Activated CD4-positive, alpha-beta memory T cell treated with anti-CD3 and anti-CD28 coated beads, Interleukin-2, amount 10 ng/mL, durations not matched to agents 7 days and 5 days (primary cell): Measurements from ENCODE around the gene GAS2L1. TPM values are rescaled to one million over a fixed set of nuclear protein-coding genes. Genes with fewer than 3 reads are reported as not detected.

ENCODE experiments used
- CTCF ChIA-PET: fragments of 350-600 bp; sonication (Branson Sonifier 250); formaldehyde crosslinking; loops from one replicate; lab custom pipeline; 2021; ENCODE audit warnings: antibody characterized with exemption, inconsistent platforms; lab: Charles Lee
- POLR2A ChIA-PET: fragments of 350-600 bp; sonication (Branson Sonifier 250); formaldehyde crosslinking; loops from one replicate; lab custom pipeline; 2021; ENCODE audit warnings: antibody characterized with exemption; lab: Charles Lee
- DNase-seq: peaks from one replicate; pipeline ENCODE4 v3.0.0-alpha.2; 2020
- H3K27ac Mint-ChIP-seq: one replicate; pipeline ENCODE4 v1.8.0; 2021; ENCODE audit warnings: mild to moderate bottlenecking, mixed read lengths
- H3K27me3 Mint-ChIP-seq: one replicate; pipeline ENCODE4 v1.8.0; 2021; ENCODE audit warnings: mixed read lengths
- H3K36me3 Mint-ChIP-seq: one replicate; pipeline ENCODE4 v1.8.0; 2021; ENCODE audit warnings: low read depth, mixed read lengths
- H3K4me1 Mint-ChIP-seq: one replicate; pipeline ENCODE4 v1.8.0; 2021; ENCODE audit warnings: mixed read lengths
- H3K4me3 Mint-ChIP-seq: one replicate; pipeline ENCODE4 v1.8.0; 2021; ENCODE audit warnings: mild to moderate bottlenecking, mixed read lengths
- H3K9me3 Mint-ChIP-seq: one replicate; pipeline ENCODE4 v1.8.0; 2021; ENCODE audit warnings: mixed read lengths
- total RNA-seq, 2 experiments: library from RNA; stranded (reverse); gene quantifications; one replicate each; pipeline ENCODE4 v1.2.3, GENCODE V29; 2021

Gene GAS2L1
- total RNA-seq, 2 experiments from 2014 or later: 22.5 to 23.4 TPM

DNA sequence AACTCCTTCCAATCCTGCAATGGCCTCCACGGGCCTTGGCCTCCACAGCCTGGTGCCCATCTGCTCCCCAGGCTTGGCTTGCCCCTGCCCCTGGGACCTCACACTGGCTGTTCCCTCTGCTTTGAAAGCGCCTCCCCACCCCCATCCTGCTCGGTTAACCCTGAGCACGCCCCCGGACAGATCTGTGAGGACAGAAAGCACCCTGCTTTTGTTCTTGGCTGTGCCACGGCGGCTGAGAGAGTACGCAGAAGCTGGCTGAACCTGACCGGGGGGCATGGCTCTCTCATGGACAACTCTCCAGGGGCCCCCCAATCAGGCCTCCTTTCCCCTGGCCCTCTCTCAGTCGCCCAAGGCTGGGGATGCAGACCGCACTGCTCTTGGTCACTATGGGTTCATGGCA lies 29.2 kb downstream of the GAS2L1 start:
- H3K27me3 Mint-ChIP-seq: no peaks in the 10 kb centered on the region
- no peak overlapping the region for H3K4me3 Mint-ChIP-seq
- H3K4me1 Mint-ChIP-seq: no peaks in the 10 kb centered on the region
- ChIA-PET POLR2A (no interaction called here), CTCF (no interaction called here)
- DNase-seq: no peak
- H3K9me3 Mint-ChIP-seq: no peaks in the 10 kb centered on the region
- H3K27ac Mint-ChIP-seq: no peak overlapping the region
- H3K36me3 Mint-ChIP-seq: peaks cover 51% of the 10 kb centered on the region

DNA sequence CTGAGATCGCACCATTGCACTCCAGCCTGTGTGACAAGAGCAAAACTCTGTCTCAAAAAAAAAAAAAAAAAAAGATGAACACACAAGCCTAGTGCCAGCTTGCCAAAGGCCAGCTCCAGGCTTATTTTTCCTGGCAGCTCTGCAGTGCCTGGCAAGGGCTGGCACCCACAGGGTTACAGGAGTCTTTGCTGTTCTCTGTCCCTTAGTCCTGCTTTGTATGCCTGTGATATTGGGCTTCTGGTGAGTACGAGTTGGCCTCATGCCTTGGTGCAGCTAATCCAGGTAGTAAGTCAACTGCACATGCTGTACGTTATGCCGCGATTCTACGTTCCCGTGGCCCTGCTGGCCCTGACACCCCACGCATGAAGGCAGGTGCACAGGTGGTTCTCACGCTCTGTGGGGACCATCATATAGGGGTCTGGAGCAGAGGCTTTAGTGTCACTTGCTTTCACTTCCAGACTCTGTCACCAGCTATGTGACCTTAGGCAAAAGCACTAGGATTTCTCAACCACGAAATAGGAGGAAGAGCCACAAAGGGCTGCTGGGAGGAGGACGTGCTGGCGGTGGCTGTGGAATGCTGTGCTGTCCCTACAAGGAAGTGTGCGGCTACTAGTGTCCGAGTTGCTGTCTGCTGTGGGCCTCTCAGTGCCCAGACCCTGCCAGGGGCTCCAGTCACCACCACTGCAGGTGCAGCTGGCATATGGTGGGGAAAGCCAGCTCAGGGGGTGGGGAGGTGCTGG lies 30.5 kb downstream of the GAS2L1 start:
- DNase-seq: no peak
- no peaks in the 10 kb centered on the region for H3K4me1 Mint-ChIP-seq
- no peak overlapping the region for H3K27ac Mint-ChIP-seq
- H3K36me3 Mint-ChIP-seq: peaks cover 56% of the 10 kb centered on the region
- no peaks in the 10 kb centered on the region for H3K27me3 Mint-ChIP-seq
- H3K9me3 Mint-ChIP-seq: no peaks in the 10 kb centered on the region
- CTCF ChIA-PET: interaction anchor here (0.7 to 1.1 kb wide), 2 partner anchors 24 to 578 kb away, joined by 3 read pairs; no protein-coding TSS in a partner anchor
- no peak overlapping the region for H3K4me3 Mint-ChIP-seq
- POLR2A ChIA-PET: no interaction called here

DNA sequence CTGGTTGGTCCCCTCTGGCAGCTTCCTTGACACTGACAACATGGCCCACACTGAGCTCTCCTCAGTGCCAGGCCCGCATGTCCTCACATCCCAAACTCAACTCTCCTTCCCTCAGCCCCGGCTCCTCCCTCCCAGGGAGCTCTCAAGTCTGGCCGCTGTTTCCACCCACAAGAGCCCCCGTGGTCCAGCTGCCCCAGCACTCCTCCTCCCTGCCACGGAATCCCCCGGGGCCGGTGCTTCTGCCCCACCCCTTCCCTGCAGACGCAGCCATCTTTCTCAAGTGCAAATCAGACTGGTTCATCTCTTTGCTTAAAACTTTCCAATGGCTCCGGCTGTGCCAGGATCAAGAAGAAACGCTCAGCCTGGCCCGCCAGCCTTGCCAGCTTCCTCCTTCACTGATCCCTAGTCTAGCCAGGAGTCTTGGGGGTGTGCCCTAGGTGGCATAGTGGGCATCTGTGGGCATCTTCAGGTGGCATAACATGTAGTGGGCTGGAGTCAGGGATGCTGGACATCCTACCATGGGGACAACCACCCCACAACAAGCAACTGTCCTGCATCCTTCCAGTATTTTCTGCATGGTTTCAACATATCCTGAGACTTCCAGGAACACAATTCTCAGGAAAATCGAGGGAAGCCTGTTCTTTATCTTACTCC lies 31.3 kb downstream of the GAS2L1 start:
- H3K36me3 Mint-ChIP-seq: peaks cover 61% of the 10 kb centered on the region
- CTCF ChIA-PET: interaction anchor here (1.1 kb wide), 1 partner anchor 24 kb away, joined by 3 read pairs; no protein-coding TSS in a partner anchor
- H3K9me3 Mint-ChIP-seq: no peaks in the 10 kb centered on the region
- no peak for DNase-seq
- H3K4me1 Mint-ChIP-seq: no peaks in the 10 kb centered on the region
- no peaks in the 10 kb centered on the region for H3K27me3 Mint-ChIP-seq
- POLR2A ChIA-PET: no interaction called here
- H3K4me3 Mint-ChIP-seq: no peak overlapping the region
- H3K27ac Mint-ChIP-seq: no peak overlapping the region

DNA sequence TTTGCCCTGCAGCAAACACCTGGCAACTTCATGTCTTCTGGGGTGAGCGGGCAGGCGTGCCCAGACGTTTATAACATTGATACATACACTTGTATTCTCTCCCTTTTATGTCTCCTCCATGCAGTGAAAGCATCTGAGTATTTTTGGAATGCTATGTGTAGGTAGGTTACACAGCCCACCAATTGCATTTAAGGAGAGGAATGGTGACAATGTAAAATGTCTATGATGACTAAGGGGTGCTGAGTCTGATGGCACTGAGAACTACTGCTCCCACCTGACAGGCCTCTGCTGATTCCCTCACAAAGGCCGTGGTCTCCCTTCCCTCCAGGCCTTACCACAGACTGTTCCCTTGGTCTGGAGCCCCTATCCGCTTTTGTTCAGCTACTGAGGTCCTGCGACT lies 31.9 kb downstream of the GAS2L1 start:
- H3K27me3 Mint-ChIP-seq: no peaks in the 10 kb centered on the region
- peaks cover 63% of the 10 kb centered on the region for H3K36me3 Mint-ChIP-seq
- no peak overlapping the region for H3K27ac Mint-ChIP-seq
- no peaks in the 10 kb centered on the region for H3K4me1 Mint-ChIP-seq
- POLR2A ChIA-PET: no interaction called here
- no peak for DNase-seq
- CTCF ChIA-PET: no interaction called here
- no peak overlapping the region for H3K4me3 Mint-ChIP-seq
- H3K9me3 Mint-ChIP-seq: no peaks in the 10 kb centered on the region

DNA sequence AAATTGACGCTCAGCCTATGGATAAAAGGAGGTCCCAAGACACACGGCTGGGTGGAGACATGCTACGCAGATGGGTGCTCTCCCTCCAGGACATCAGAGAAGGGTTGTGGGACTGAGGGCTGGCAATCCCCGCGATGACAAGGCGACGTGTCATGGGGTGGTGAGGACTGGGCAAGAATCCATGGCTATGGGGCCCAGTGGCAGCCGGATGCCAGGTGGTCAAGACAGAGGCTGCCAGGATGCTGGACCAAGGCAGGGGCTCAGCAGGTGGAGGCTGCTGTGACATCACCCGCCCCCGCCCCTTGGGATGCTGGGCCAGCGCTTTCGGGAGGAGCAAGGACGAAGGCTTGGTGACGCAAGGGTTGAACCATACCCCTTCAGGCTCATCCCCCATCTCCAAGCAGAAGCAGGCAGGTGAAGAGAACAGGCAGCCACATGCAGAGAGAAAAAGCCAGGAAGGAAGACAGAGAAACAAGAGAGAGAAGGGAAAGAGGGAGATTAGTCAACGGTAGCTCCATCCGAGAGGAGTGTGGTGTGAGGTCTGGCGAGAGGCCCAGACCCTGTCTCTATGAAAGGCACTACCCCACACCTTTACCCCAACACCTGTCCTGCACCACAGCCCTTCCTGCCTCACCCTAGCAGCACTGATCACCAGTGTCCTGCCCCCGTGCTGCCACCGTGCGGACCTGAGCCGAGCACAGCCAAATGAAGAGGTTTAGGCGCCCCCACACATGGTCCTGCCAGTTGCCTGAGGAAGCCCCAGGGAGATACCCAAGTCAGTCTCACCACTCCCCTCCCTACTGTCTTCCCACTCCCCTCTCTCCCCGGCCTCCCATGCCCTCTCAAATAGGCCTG lies 33.2 kb downstream of the GAS2L1 start:
- peaks cover 65% of the 10 kb centered on the region for H3K36me3 Mint-ChIP-seq
- H3K4me3 Mint-ChIP-seq: no peak overlapping the region
- H3K9me3 Mint-ChIP-seq: no peaks in the 10 kb centered on the region
- H3K4me1 Mint-ChIP-seq: peaks cover 2% of the 10 kb centered on the region
- CTCF ChIA-PET: no interaction called here
- no peak overlapping the region for H3K27ac Mint-ChIP-seq
- H3K27me3 Mint-ChIP-seq: no peaks in the 10 kb centered on the region
- DNase-seq: no peak
- POLR2A ChIA-PET: no interaction called here

DNA sequence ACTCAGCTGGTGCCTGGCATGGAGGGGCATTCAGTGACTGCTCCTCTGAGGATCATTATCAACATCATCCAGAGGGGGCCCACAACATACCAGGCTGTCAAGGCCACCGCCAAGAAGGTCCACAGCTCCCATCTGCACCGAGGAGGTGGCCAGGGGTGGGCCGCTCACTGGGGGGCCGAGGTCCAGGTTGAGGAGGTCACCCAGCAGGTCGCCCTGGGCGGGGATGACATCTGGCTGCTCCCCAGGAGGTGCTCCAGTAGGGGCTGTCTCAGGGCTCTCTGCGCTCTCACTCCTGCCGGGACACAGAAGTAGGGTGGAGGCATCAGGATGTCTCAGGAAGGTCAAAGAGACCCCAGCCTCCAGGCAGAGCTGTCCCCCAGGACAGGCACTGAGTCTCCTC lies 34.1 kb downstream of the GAS2L1 start:
- POLR2A ChIA-PET: no interaction called here
- no peaks in the 10 kb centered on the region for H3K27me3 Mint-ChIP-seq
- H3K9me3 Mint-ChIP-seq: no peaks in the 10 kb centered on the region
- CTCF ChIA-PET: no interaction called here
- H3K36me3 Mint-ChIP-seq: peaks cover 61% of the 10 kb centered on the region
- H3K27ac Mint-ChIP-seq: no peak overlapping the region
- peaks cover 2% of the 10 kb centered on the region for H3K4me1 Mint-ChIP-seq
- no peak overlapping the region for H3K4me3 Mint-ChIP-seq
- no peak for DNase-seq

DNA sequence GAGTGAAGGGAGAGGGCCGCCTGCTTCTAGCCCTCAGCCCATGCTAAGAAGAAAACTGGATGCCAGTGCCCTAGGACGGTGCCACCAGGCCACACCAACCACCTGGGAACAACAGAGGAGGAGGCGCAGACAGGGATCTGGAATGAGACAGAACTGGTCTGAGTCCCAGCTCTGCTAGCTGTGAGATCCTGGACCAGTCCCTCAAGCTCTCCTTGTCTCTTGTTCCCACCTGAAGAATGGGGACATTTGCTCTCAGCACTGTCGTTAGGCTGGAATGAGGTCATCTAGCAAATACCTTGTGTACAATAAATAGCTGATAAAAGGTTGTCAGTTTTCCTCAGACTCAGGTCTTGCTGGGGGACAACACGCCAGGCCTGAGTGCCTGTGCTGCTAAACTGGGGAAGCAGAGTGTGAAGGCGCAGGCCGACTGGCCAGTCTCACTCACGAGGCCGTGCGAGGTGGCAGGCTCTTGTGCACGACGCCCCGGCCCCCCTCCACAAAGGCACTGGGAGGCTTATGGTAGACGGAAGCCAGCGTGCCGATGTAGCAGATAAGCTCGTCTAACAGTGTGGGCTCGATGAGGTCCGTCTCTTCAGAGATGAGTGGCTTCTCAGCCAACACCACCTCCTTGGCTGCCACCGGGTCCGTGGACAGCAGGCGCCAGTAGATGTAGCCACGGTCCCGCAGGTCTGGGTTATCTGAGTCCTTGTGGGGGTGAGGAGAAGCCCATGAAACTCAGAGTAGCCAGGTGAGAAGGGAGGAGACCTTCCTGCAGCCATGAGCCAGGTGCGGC lies 34.8 kb downstream of the GAS2L1 start:
- peaks cover 2% of the 10 kb centered on the region for H3K4me1 Mint-ChIP-seq
- CTCF ChIA-PET: no interaction called here
- POLR2A ChIA-PET: no interaction called here
- no peaks in the 10 kb centered on the region for H3K27me3 Mint-ChIP-seq
- peaks cover 59% of the 10 kb centered on the region for H3K36me3 Mint-ChIP-seq
- H3K4me3 Mint-ChIP-seq: no peak overlapping the region
- H3K9me3 Mint-ChIP-seq: no peaks in the 10 kb centered on the region
- DNase-seq: no peak
- no peak overlapping the region for H3K27ac Mint-ChIP-seq

DNA sequence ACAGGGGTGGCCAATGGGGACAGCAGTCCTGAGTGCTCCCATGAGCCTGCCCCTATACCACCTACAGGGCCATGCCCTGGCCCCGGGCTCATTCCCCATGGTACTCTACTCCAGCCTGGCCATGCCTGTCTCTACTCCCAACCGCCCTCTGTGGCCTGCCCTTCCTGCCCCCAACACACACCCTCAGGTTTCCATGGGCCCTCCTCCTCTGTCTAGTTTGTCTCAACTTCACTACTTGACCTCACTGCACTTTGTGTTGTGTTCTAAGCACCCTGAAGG lies 35.3 kb downstream of the GAS2L1 start:
- H3K27ac Mint-ChIP-seq: no peak overlapping the region
- peaks cover 60% of the 10 kb centered on the region for H3K36me3 Mint-ChIP-seq
- no peaks in the 10 kb centered on the region for H3K27me3 Mint-ChIP-seq
- no peak overlapping the region for H3K4me3 Mint-ChIP-seq
- ChIA-PET CTCF (no interaction called here), POLR2A (no interaction called here)
- DNase-seq: no peak
- peaks cover 2% of the 10 kb centered on the region for H3K4me1 Mint-ChIP-seq
- no peaks in the 10 kb centered on the region for H3K9me3 Mint-ChIP-seq

DNA sequence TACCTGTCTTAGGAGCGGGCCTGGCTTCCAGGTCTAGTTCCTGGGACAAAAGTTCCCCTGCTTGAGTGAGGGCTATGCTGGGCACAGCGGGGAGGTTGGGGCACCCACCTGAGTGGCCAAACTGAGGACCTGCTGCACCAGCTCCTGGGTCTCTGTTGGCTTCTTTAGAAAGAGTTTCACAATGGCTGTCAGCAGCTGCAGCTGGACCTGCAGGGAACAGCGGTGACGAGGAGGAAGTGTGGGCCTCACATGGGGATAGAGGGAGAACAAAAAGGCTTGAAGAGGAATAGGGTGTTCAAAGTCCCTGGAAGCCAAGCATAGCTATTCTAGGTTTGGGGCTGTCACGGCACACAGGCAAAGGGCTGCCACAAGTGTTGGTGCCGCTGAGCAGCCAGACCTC lies 35.7 kb downstream of the GAS2L1 start:
- POLR2A ChIA-PET: no interaction called here
- no peak for DNase-seq
- Mint-ChIP-seq H3K4me1 (peaks cover 2% of the 10 kb centered on the region), H3K27ac (no peak overlapping the region), H3K36me3 (peaks cover 60% of the 10 kb centered on the region), H3K4me3 (no peak overlapping the region), H3K27me3 (no peaks in the 10 kb centered on the region), H3K9me3 (no peaks in the 10 kb centered on the region)
- CTCF ChIA-PET: no interaction called here

DNA sequence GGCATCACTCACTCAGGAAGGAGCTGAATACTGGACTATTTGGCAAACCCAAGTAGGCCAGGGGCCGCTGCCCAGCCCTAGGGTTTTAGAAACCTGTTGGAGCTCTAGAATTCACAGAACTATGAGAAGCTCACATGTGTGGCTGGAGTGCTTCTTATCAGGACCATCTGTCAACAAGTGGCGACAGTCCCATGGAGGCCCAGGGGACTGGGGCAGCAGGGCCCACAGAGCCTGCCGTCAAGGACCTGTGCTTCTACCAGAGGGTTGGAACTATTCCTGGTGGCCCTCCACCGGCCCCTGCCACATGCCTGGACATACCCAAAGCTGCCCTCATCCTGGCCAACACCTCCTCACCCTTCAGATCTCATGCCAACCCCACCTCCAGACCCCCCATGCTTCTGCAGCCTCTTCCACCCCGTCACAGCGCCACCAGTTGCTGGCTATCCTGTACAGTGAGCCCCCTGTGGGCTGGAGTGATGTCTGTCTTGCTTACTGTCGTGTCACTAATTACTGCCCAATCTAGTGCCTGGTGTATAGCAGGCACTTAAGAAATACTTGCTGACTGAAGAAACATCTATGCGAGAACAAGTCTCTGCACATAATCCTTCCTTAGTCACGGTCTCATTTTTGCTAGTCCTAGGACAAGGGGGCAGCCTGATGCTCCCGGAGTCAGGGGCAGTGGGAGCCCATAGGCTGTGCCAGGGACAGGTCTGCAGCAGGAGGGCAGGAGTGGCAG lies 36.3 kb downstream of the GAS2L1 start:
- DNase-seq: no peak
- ChIA-PET CTCF (no interaction called here), POLR2A (no interaction called here)
- no peaks in the 10 kb centered on the region for H3K27me3 Mint-ChIP-seq
- no peak overlapping the region for H3K4me3 Mint-ChIP-seq
- no peaks in the 10 kb centered on the region for H3K9me3 Mint-ChIP-seq
- peaks cover 62% of the 10 kb centered on the region for H3K36me3 Mint-ChIP-seq
- peaks cover 2% of the 10 kb centered on the region for H3K4me1 Mint-ChIP-seq
- H3K27ac Mint-ChIP-seq: peak overlapping the region; percentile 47

DNA sequence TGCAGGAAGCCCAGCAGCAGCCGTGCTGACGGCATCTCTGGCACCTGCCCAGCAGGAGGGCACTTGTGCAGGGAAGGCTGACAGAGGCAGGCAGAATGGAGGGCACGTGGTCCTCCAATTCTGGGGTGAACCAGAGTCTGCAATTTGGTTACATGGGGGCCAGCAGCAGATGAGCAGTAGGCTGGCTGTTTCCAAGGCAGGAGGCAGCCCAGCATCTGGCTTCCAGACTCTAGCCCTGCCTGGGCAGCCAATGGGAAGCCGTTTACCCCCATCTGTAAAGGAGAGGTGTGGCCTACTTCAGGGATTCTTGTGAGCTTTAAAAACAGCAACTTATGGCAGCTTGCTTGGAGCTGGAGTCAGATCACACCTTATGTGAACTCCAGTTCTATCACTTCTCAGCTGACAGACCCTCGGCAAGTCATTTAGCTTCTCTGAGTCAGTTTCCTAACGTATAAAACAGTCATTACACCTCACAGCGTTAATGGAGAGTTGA lies 36.9 kb downstream of the GAS2L1 start:
- Mint-ChIP-seq H3K27ac (no peak overlapping the region), H3K36me3 (peaks cover 61% of the 10 kb centered on the region), H3K4me1 (peaks cover 2% of the 10 kb centered on the region), H3K27me3 (no peaks in the 10 kb centered on the region), H3K9me3 (no peaks in the 10 kb centered on the region), H3K4me3 (no peak overlapping the region)
- DNase-seq: no peak
- ChIA-PET CTCF (no interaction called here), POLR2A (no interaction called here)

DNA sequence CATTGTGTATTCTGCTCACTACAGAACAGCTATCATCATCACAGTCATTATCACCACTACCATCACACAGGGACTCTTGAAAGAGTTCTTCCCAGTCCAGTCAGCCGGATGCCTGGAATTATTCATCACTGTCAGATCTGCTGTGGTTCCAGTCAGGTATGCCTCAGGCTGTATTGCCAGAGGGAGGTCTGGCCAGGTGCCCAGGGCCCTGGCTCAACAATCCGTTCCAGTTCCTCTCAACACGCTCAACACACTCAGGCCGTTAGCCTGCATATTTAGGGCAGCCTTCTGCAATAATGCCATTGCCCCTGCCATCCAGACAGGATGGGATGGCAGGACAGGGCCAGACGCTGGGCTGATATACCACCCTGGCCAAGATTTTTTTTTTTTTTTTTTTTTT lies 37.7 kb downstream of the GAS2L1 start:
- ChIA-PET POLR2A (no interaction called here), CTCF (no interaction called here)
- H3K4me3 Mint-ChIP-seq: no peak overlapping the region
- no peaks in the 10 kb centered on the region for H3K27me3 Mint-ChIP-seq
- peaks cover 2% of the 10 kb centered on the region for H3K4me1 Mint-ChIP-seq
- peaks cover 61% of the 10 kb centered on the region for H3K36me3 Mint-ChIP-seq
- no peaks in the 10 kb centered on the region for H3K9me3 Mint-ChIP-seq
- no peak for DNase-seq
- peak overlapping the region; percentile 3 for H3K27ac Mint-ChIP-seq
